H1 (cell line): ENCODE results near the gene PCSK9. TPM values are rescaled to one million over a fixed set of nuclear protein-coding genes. Genes with fewer than 3 reads are reported as not detected.

ENCODE experiments used
- CTCF ChIA-PET: fragments of 300-600 bp; sonication (Branson Sonifier 250); formaldehyde crosslinking; loops from one replicate; lab custom pipeline; 2021; ENCODE audit not compliant: partially characterized antibody; lab: Charles Lee
- POLR2A ChIA-PET: fragments of 300-600 bp; sonication (Branson Sonifier 250); formaldehyde crosslinking; loops from one replicate; lab custom pipeline; 2021; ENCODE audit warnings: inconsistent platforms; ENCODE audit not compliant: partially characterized antibody; lab: Charles Lee
- DNase-seq, 2 experiments: peaks; one replicate each; pipeline versions ENCODE4 v3.0.0 to v3.0.0-alpha.2; 2010 to 2022; ENCODE audit warnings: low spot score in 2 of 2, low read depth in 1 of 2, mixed read lengths in 1 of 2
- FAIRE-seq: peaks from 2 replicates; lab custom pipeline; 2011; peaks lifted over from hg19 to GRCh38; lab: Jason Lieb, UNC
- H2AFZ ChIP-seq: 2 replicates; pipeline ENCODE4 v1.8.1; 2012; ENCODE audit warnings: low read length, inconsistent platforms
- H2AK5ac ChIP-seq: 2 replicates; pipeline ENCODE4 v1.6.1; 2013; ENCODE audit warnings: low read depth, low read length
- H2BK120ac ChIP-seq: replicated peaks from 2 replicates; pipeline ENCODE3; 2013; ENCODE audit warnings: low read depth, low read length, inconsistent platforms
- H2BK12ac ChIP-seq: 2 replicates; pipeline ENCODE4 v1.6.1; 2013; ENCODE audit warnings: low read depth, low read length
- H2BK15ac ChIP-seq: 2 replicates; pipeline ENCODE4 v1.6.1; 2013; ENCODE audit warnings: low read length
- H2BK20ac ChIP-seq: 2 replicates; pipeline ENCODE4 v1.6.1; 2013; ENCODE audit warnings: low read length
- H2BK5ac ChIP-seq: 2 replicates; pipeline ENCODE4 v1.6.1; 2013; ENCODE audit warnings: low read depth, low read length
- H3K14ac ChIP-seq: 2 replicates; pipeline ENCODE4 v1.6.1; 2013; ENCODE audit warnings: inconsistent platforms; ENCODE audit not compliant: insufficient read length
- H3K18ac ChIP-seq: 2 replicates; pipeline ENCODE4 v1.6.1; 2013; ENCODE audit warnings: low read length; ENCODE audit errors: extremely low read depth
- H3K23ac ChIP-seq: 2 replicates; pipeline ENCODE4 v1.6.1; 2013; ENCODE audit warnings: inconsistent platforms; ENCODE audit not compliant: insufficient read length
- H3K23me2 ChIP-seq: 2 replicates; pipeline ENCODE4 v1.6.1; 2013; ENCODE audit warnings: low read depth, low read length
- H3K27ac ChIP-seq: 2 replicates; pipeline ENCODE4 v1.6.1; 2011; ENCODE audit warnings: low read depth, low read length, inconsistent platforms
- H3K27me3 ChIP-seq, 4 experiments: replicated peaks in 1 of 4; 1 replicate in 1 of 4; 2 replicates in 3 of 4; pipeline versions ENCODE4 v1.6.1 to v1.8.1; 2011 to 2013; ENCODE audit warnings: low read length in 3 of 4, mild to moderate bottlenecking in 3 of 4, inconsistent platforms in 2 of 4, mixed read lengths in 2 of 4, moderate library complexity in 1 of 4; ENCODE audit not compliant: control insufficient read depth in 3 of 4, insufficient read depth in 3 of 4; ENCODE audit errors: extremely low read depth in 1 of 4
- H3K36me3 ChIP-seq, 4 experiments: 2 replicates each; pipeline versions ENCODE4 v1.6.1 to v1.8.1; 2011 to 2013; ENCODE audit warnings: mild to moderate bottlenecking in 4 of 4, low read length in 3 of 4, moderate library complexity in 2 of 4, control low read depth in 1 of 4, inconsistent platforms in 1 of 4; ENCODE audit not compliant: insufficient read depth in 4 of 4, control insufficient read depth in 2 of 4
- H3K4ac ChIP-seq: replicated peaks from 2 replicates; pipeline ENCODE3; 2013; ENCODE audit warnings: low read length, low read depth, mixed read lengths, inconsistent platforms; ENCODE audit not compliant: insufficient read length
- H3K4me1 ChIP-seq, 4 experiments: replicated peaks in 1 of 4; 1 replicate in 1 of 4; 2 replicates in 3 of 4; pipeline versions ENCODE4 v1.6.1 to v1.8.1; 2011 to 2013; ENCODE audit warnings: low read length in 3 of 4, inconsistent platforms in 2 of 4, mixed read lengths in 1 of 4; ENCODE audit not compliant: insufficient read depth in 4 of 4, control insufficient read depth in 3 of 4
- H3K4me2 ChIP-seq, 2 experiments: 2 replicates each; pipeline versions ENCODE4 v1.6.1 to v1.8.1; 2011 to 2013; ENCODE audit warnings: low read depth in 2 of 2, low read length in 2 of 2, control low read depth in 1 of 2, inconsistent platforms in 1 of 2, mild to moderate bottlenecking in 1 of 2; ENCODE audit not compliant: insufficient read depth in 1 of 2
- H3K4me3 ChIP-seq, 4 experiments: fragments of 200-600, 300-600 bp in 1 of 4; sonication (generic), shearing (Covaris generic), sonication (Bioruptor Twin) in 1 of 4; 2 replicates each; pipeline versions ENCODE4 v1.5.1 to v1.8.1; 2011 to 2016; ENCODE audit warnings: low read length in 4 of 4, low read depth in 3 of 4, control low read depth in 2 of 4, inconsistent platforms in 2 of 4, mild to moderate bottlenecking in 2 of 4, mixed read lengths in 1 of 4, moderate library complexity in 1 of 4; ENCODE audit not compliant: insufficient read depth in 2 of 4; ENCODE audit errors: extremely low read depth in 1 of 4
- H3K56ac ChIP-seq: replicated peaks from 2 replicates; pipeline ENCODE3; 2013; ENCODE audit warnings: low read depth, mild to moderate bottlenecking, mixed read lengths, low read length, inconsistent platforms; ENCODE audit not compliant: insufficient read length
- H3K79me1 ChIP-seq: 2 replicates; pipeline ENCODE4 v1.6.1; 2013; ENCODE audit warnings: low read depth, low read length, control low read depth
- H3K79me2 ChIP-seq, 2 experiments: 2 replicates each; pipeline versions ENCODE4 v1.6.1 to v1.8.1; 2012 to 2013; ENCODE audit warnings: low read length in 2 of 2, mild to moderate bottlenecking in 2 of 2, inconsistent platforms in 1 of 2; ENCODE audit not compliant: insufficient read depth in 2 of 2, control insufficient read depth in 1 of 2
- H3K9ac ChIP-seq, 4 experiments: replicated peaks in 1 of 4; 1 replicate in 1 of 4; 2 replicates in 3 of 4; pipeline versions ENCODE4 v1.6.1 to v1.8.1; 2011 to 2013; ENCODE audit warnings: low read depth in 3 of 4, low read length in 3 of 4, control low read depth in 2 of 4, mild to moderate bottlenecking in 2 of 4, moderate library complexity in 2 of 4, inconsistent platforms in 1 of 4; ENCODE audit errors: extremely low read depth in 1 of 4
- H3K9me3 ChIP-seq, 2 experiments: 2 replicates each; pipeline versions ENCODE4 v1.6.1 to v1.8.1; 2012 to 2013; ENCODE audit warnings: mild to moderate bottlenecking in 2 of 2, moderate library complexity in 2 of 2, control low read depth in 1 of 2, inconsistent platforms in 1 of 2, low read depth in 1 of 2, low read length in 1 of 2, mixed read lengths in 1 of 2; ENCODE audit not compliant: insufficient read depth in 2 of 2
- H4K20me1 ChIP-seq, 2 experiments: replicated peaks in 1 of 2; 2 replicates each; pipeline versions ENCODE3 to v1.8.1; 2011 to 2013; ENCODE audit warnings: inconsistent platforms in 2 of 2, low read length in 2 of 2, mild to moderate bottlenecking in 1 of 2; ENCODE audit not compliant: insufficient read depth in 2 of 2, control insufficient read depth in 1 of 2
- H4K5ac ChIP-seq: 2 replicates; pipeline ENCODE4 v1.6.1; 2013; ENCODE audit warnings: low read length, low read depth, mixed read lengths, inconsistent platforms; ENCODE audit not compliant: insufficient read length
- H4K8ac ChIP-seq: 2 replicates; pipeline ENCODE4 v1.8.0; 2013; ENCODE audit warnings: mild to moderate bottlenecking, moderate library complexity, low read length, inconsistent platforms; ENCODE audit not compliant: insufficient read depth; ENCODE audit errors: extremely low read depth
- H4K91ac ChIP-seq: replicated peaks from 2 replicates; pipeline ENCODE3; 2013; ENCODE audit warnings: low read length, mixed read lengths, inconsistent platforms; ENCODE audit not compliant: insufficient read length
- BACH1 ChIP-seq: IDR thresholded peaks from 2 replicates; pipeline ENCODE4 v1.6.1; 2012; ENCODE audit warnings: low read length, improper control_type of control experiment
- GABPA ChIP-seq: IDR thresholded peaks from 2 replicates; pipeline ENCODE4 v1.6.1; 2011; ENCODE audit warnings: mild to moderate bottlenecking, low read length, moderate library complexity, borderline replicate concordance; ENCODE audit not compliant: insufficient read depth
- NANOG ChIP-seq: IDR thresholded peaks from 2 replicates; pipeline ENCODE4 v1.6.1; 2011; ENCODE audit warnings: low read length, low read depth, mild to moderate bottlenecking, inconsistent platforms; ENCODE audit not compliant: insufficient read depth, poor library complexity, severe bottlenecking
- POLR2A ChIP-seq, 2 experiments: IDR thresholded peaks; 1 replicate in 1 of 2; 2 replicates in 1 of 2; pipeline ENCODE4 v1.6.1; 2011; ENCODE audit warnings: low read depth in 2 of 2, low read length in 2 of 2, mild to moderate bottlenecking in 2 of 2; ENCODE audit errors: control extremely low read depth in 1 of 2
- POLR2AphosphoS5 ChIP-seq: IDR thresholded peaks from 2 replicates; pipeline ENCODE4 v1.6.1; 2011; ENCODE audit warnings: low read depth, low read length
- RXRA ChIP-seq: IDR thresholded peaks from 2 replicates; pipeline ENCODE4 v1.6.1; 2011; ENCODE audit warnings: low read depth, mild to moderate bottlenecking, low read length, moderate library complexity; ENCODE audit not compliant: insufficient read depth
- SIRT6 ChIP-seq: IDR thresholded peaks from one replicate; pipeline ENCODE4 v1.7.1; 2012; ENCODE audit warnings: low read length, inconsistent platforms
- SRF ChIP-seq: IDR thresholded peaks from 2 replicates; pipeline ENCODE4 v1.6.1; 2011; ENCODE audit warnings: mild to moderate bottlenecking, low read depth, low read length, moderate library complexity
- TAF1 ChIP-seq: IDR thresholded peaks from 2 replicates; pipeline ENCODE4 v1.6.1; 2011; ENCODE audit warnings: mild to moderate bottlenecking, low read depth, low read length
- TCF12 ChIP-seq: IDR thresholded peaks from 2 replicates; pipeline ENCODE4 v1.6.1; 2011; ENCODE audit warnings: low read depth, mild to moderate bottlenecking, low read length
- ZNF274 ChIP-seq: IDR thresholded peaks from 2 replicates; pipeline ENCODE4 v1.7.0; 2012; ENCODE audit warnings: low read length, borderline replicate concordance; ENCODE audit errors: extremely low read depth
- WGBS, 2 experiments: shearing (Covaris generic) in 1 of 2; methylation state at CpG; one replicate each; pipeline versions ENCODE4 v1.1.6 to v1.1.7; 2013 to 2015; ENCODE audit warnings: low lambda C conversion rate in 2 of 2, mixed read lengths in 2 of 2, inconsistent platforms in 1 of 2, low coverage in 1 of 2, missing lambda C conversion rate in 1 of 2; ENCODE audit not compliant: insufficient replicate concordance in 2 of 2, insufficient coverage in 1 of 2, insufficient read length in 1 of 2; ENCODE audit errors: extremely low coverage in 1 of 2, missing lambda C conversion rate in 1 of 2; 5-methylcytosine and 5-hydroxymethylcytosine counted together
- polyA plus RNA-seq, 7 experiments: library from polyadenylated mRNA; depleted of rRNA in 3 of 7; stranded (reverse) in 5 of 7; unstranded in 2 of 7; fragments of >200 nt in 5 of 7; fragments of 200-250 nt in 2 of 7; gene quantifications; 1 replicate in 5 of 7; 2 replicates in 1 of 7; 4 replicates in 1 of 7; pipeline versions ENCODE4 v1.2.1 to v1.2.3, GENCODE V29; 2011 to 2013; ENCODE audit warnings: missing spikeins in 2 of 7, mixed read lengths in 2 of 7
- total RNA-seq: library from RNA; stranded (reverse); fragmentation: NEBNext Ultra II Directional; extraction: Animal tissue kit (Norgen Biotek cat#: 25700); gene quantifications from 2 replicates; pipeline ENCODE4 v1.2.1, GENCODE V29; 2021
- TF ChIP-seq, protein P1 (sequence below), 3 experiments: IDR thresholded peaks; 1 replicate in 2 of 3; 2 replicates in 1 of 3; pipeline versions ENCODE4 v1.5.1 to v1.6.1; 2011; ENCODE audit warnings: low read length in 3 of 3, mild to moderate bottlenecking in 3 of 3, inconsistent platforms in 2 of 3, low read depth in 1 of 3, moderate library complexity in 1 of 3; ENCODE audit not compliant: insufficient read depth in 1 of 3; ENCODE audit errors: control extremely low read depth in 1 of 3

Gene PCSK9
- total and polyA plus RNA-seq, 2 of the 8 experiments (the other 6 are each of a cell fraction or from before 2014, with no cell fraction given), result 22.3 to 32.3 TPM

GRCh38 chr1:55088413-55088812 is 49.1 kb downstream of the PCSK9 start:
- H3K23me2 ChIP-seq, result no peaks in the 10 kb centered on the region
- H2AFZ ChIP-seq, result no peak overlapping the region
- H4K8ac ChIP-seq, result no peak overlapping the region
- POLR2A ChIA-PET, result no interaction called here
- no peak overlapping the region for H3K4ac ChIP-seq
- H3K79me1 ChIP-seq, result no peaks in the 10 kb centered on the region
- no peak overlapping the region for H4K5ac ChIP-seq
- H3K9me3 ChIP-seq, result no peaks in the 10 kb centered on the region
- H2BK15ac ChIP-seq, result no peak overlapping the region
- H4K20me1 ChIP-seq, result no peaks in the 10 kb centered on the region
- H2BK5ac ChIP-seq, result no peak overlapping the region
- no peak overlapping the region for H4K91ac ChIP-seq
- CTCF ChIA-PET, result no interaction called here
- WGBS, 2 experiments, result 89% methylated on average over 4 of the region's 4 CpGs; no CpG with 5 or more reads in 1 of the 2 experiments
- H3K4me3 ChIP-seq, result no peak overlapping the region
- H2BK120ac ChIP-seq, result no peak overlapping the region
- H2BK12ac ChIP-seq, result no peak overlapping the region
- H3K56ac ChIP-seq, result no peak overlapping the region
- TF ChIP-seq GABPA (no peak), SIRT6 (no peak), TAF1 (no peak), TCF12 (no peak), ZNF274 (no peak), POLR2A (IDR thresholded peaks at IDR 0.05; ENCODE audit: control extremely low read depth in 1 of 2, low read depth in 2 of 2, low read length in 2 of 2) (no peak), NANOG (no peak), POLR2AphosphoS5 (no peak), SRF (no peak), BACH1 (no peak), RXRA (no peak)
- TF ChIP-seq, protein P1, sequence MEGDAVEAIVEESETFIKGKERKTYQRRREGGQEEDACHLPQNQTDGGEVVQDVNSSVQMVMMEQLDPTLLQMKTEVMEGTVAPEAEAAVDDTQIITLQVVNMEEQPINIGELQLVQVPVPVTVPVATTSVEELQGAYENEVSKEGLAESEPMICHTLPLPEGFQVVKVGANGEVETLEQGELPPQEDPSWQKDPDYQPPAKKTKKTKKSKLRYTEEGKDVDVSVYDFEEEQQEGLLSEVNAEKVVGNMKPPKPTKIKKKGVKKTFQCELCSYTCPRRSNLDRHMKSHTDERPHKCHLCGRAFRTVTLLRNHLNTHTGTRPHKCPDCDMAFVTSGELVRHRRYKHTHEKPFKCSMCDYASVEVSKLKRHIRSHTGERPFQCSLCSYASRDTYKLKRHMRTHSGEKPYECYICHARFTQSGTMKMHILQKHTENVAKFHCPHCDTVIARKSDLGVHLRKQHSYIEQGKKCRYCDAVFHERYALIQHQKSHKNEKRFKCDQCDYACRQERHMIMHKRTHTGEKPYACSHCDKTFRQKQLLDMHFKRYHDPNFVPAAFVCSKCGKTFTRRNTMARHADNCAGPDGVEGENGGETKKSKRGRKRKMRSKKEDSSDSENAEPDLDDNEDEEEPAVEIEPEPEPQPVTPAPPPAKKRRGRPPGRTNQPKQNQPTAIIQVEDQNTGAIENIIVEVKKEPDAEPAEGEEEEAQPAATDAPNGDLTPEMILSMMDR (IDR thresholded peaks at IDR 0.05; ENCODE audit: control extremely low read depth in 1 of 3, insufficient read depth in 1 of 3, low read depth in 1 of 3, low read length in 3 of 3), result no peak
- DNase-seq (no peak), FAIRE-seq (no peak)
- H3K27me3 ChIP-seq, result no peaks in the 10 kb centered on the region
- no peak overlapping the region for H2BK20ac ChIP-seq
- H3K36me3 ChIP-seq, result peaks cover 23 to 48% (median 38%) of the 10 kb centered on the region in 4 experiments
- H2AK5ac ChIP-seq, result no peak overlapping the region
- H3K4me2 ChIP-seq, result no peak overlapping the region
- H3K9ac ChIP-seq, result no peak overlapping the region
- no peak overlapping the region for H3K18ac ChIP-seq
- H3K79me2 ChIP-seq, result no peaks in the 10 kb centered on the region
- no peak overlapping the region for H3K14ac ChIP-seq
- H3K4me1 ChIP-seq, result no peaks in the 10 kb centered on the region
- no peak overlapping the region for H3K27ac ChIP-seq
- H3K23ac ChIP-seq, result no peak overlapping the region
